H1 (cell line): Measurements from ENCODE around the gene MEF2B. TPM values are rescaled to one million over a fixed set of nuclear protein-coding genes. Genes with fewer than 3 reads are reported as not detected.

Experiments
- CTCF ChIA-PET: fragments of 300-600 bp; sonication (Branson Sonifier 250); formaldehyde crosslinking; loops from one replicate; lab custom pipeline; 2021; ENCODE audit not compliant: partially characterized antibody; lab: Charles Lee
- POLR2A ChIA-PET: fragments of 300-600 bp; sonication (Branson Sonifier 250); formaldehyde crosslinking; loops from one replicate; lab custom pipeline; 2021; ENCODE audit warnings: inconsistent platforms; ENCODE audit not compliant: partially characterized antibody; lab: Charles Lee
- DNase-seq, 2 experiments: peaks; one replicate each; pipeline versions ENCODE4 v3.0.0 to v3.0.0-alpha.2; 2010 to 2022; ENCODE audit warnings: low spot score in 2 of 2, low read depth in 1 of 2, mixed read lengths in 1 of 2
- FAIRE-seq: peaks from 2 replicates; lab custom pipeline; 2011; peaks lifted over from hg19 to GRCh38; lab: Jason Lieb, UNC
- H2AFZ ChIP-seq: 2 replicates; pipeline ENCODE4 v1.8.1; 2012; ENCODE audit warnings: low read length, inconsistent platforms
- H2AK5ac ChIP-seq: 2 replicates; pipeline ENCODE4 v1.6.1; 2013; ENCODE audit warnings: low read depth, low read length
- H2BK120ac ChIP-seq: replicated peaks from 2 replicates; pipeline ENCODE3; 2013; ENCODE audit warnings: low read depth, low read length, inconsistent platforms
- H2BK12ac ChIP-seq: 2 replicates; pipeline ENCODE4 v1.6.1; 2013; ENCODE audit warnings: low read depth, low read length
- H2BK15ac ChIP-seq: 2 replicates; pipeline ENCODE4 v1.6.1; 2013; ENCODE audit warnings: low read length
- H2BK20ac ChIP-seq: 2 replicates; pipeline ENCODE4 v1.6.1; 2013; ENCODE audit warnings: low read length
- H2BK5ac ChIP-seq: 2 replicates; pipeline ENCODE4 v1.6.1; 2013; ENCODE audit warnings: low read depth, low read length
- H3K14ac ChIP-seq: 2 replicates; pipeline ENCODE4 v1.6.1; 2013; ENCODE audit warnings: inconsistent platforms; ENCODE audit not compliant: insufficient read length
- H3K18ac ChIP-seq: 2 replicates; pipeline ENCODE4 v1.6.1; 2013; ENCODE audit warnings: low read length; ENCODE audit errors: extremely low read depth
- H3K23ac ChIP-seq: 2 replicates; pipeline ENCODE4 v1.6.1; 2013; ENCODE audit warnings: inconsistent platforms; ENCODE audit not compliant: insufficient read length
- H3K23me2 ChIP-seq: 2 replicates; pipeline ENCODE4 v1.6.1; 2013; ENCODE audit warnings: low read depth, low read length
- H3K27ac ChIP-seq: 2 replicates; pipeline ENCODE4 v1.6.1; 2011; ENCODE audit warnings: low read depth, low read length, inconsistent platforms
- H3K27me3 ChIP-seq, 4 experiments: replicated peaks in 1 of 4; 1 replicate in 1 of 4; 2 replicates in 3 of 4; pipeline versions ENCODE4 v1.6.1 to v1.8.1; 2011 to 2013; ENCODE audit warnings: low read length in 3 of 4, mild to moderate bottlenecking in 3 of 4, inconsistent platforms in 2 of 4, mixed read lengths in 2 of 4, moderate library complexity in 1 of 4; ENCODE audit not compliant: control insufficient read depth in 3 of 4, insufficient read depth in 3 of 4; ENCODE audit errors: extremely low read depth in 1 of 4
- H3K36me3 ChIP-seq, 4 experiments: 2 replicates each; pipeline versions ENCODE4 v1.6.1 to v1.8.1; 2011 to 2013; ENCODE audit warnings: mild to moderate bottlenecking in 4 of 4, low read length in 3 of 4, moderate library complexity in 2 of 4, control low read depth in 1 of 4, inconsistent platforms in 1 of 4; ENCODE audit not compliant: insufficient read depth in 4 of 4, control insufficient read depth in 2 of 4
- H3K4ac ChIP-seq: replicated peaks from 2 replicates; pipeline ENCODE3; 2013; ENCODE audit warnings: low read length, low read depth, mixed read lengths, inconsistent platforms; ENCODE audit not compliant: insufficient read length
- H3K4me1 ChIP-seq, 4 experiments: replicated peaks in 1 of 4; 1 replicate in 1 of 4; 2 replicates in 3 of 4; pipeline versions ENCODE4 v1.6.1 to v1.8.1; 2011 to 2013; ENCODE audit warnings: low read length in 3 of 4, inconsistent platforms in 2 of 4, mixed read lengths in 1 of 4; ENCODE audit not compliant: insufficient read depth in 4 of 4, control insufficient read depth in 3 of 4
- H3K4me2 ChIP-seq, 2 experiments: 2 replicates each; pipeline versions ENCODE4 v1.6.1 to v1.8.1; 2011 to 2013; ENCODE audit warnings: low read depth in 2 of 2, low read length in 2 of 2, control low read depth in 1 of 2, inconsistent platforms in 1 of 2, mild to moderate bottlenecking in 1 of 2; ENCODE audit not compliant: insufficient read depth in 1 of 2
- H3K4me3 ChIP-seq, 4 experiments: fragments of 200-600, 300-600 bp in 1 of 4; sonication (generic), shearing (Covaris generic), sonication (Bioruptor Twin) in 1 of 4; 2 replicates each; pipeline versions ENCODE4 v1.5.1 to v1.8.1; 2011 to 2016; ENCODE audit warnings: low read length in 4 of 4, low read depth in 3 of 4, control low read depth in 2 of 4, inconsistent platforms in 2 of 4, mild to moderate bottlenecking in 2 of 4, mixed read lengths in 1 of 4, moderate library complexity in 1 of 4; ENCODE audit not compliant: insufficient read depth in 2 of 4; ENCODE audit errors: extremely low read depth in 1 of 4
- H3K56ac ChIP-seq: replicated peaks from 2 replicates; pipeline ENCODE3; 2013; ENCODE audit warnings: low read depth, mild to moderate bottlenecking, mixed read lengths, low read length, inconsistent platforms; ENCODE audit not compliant: insufficient read length
- H3K79me1 ChIP-seq: 2 replicates; pipeline ENCODE4 v1.6.1; 2013; ENCODE audit warnings: low read depth, low read length, control low read depth
- H3K79me2 ChIP-seq, 2 experiments: 2 replicates each; pipeline versions ENCODE4 v1.6.1 to v1.8.1; 2012 to 2013; ENCODE audit warnings: low read length in 2 of 2, mild to moderate bottlenecking in 2 of 2, inconsistent platforms in 1 of 2; ENCODE audit not compliant: insufficient read depth in 2 of 2, control insufficient read depth in 1 of 2
- H3K9ac ChIP-seq, 4 experiments: replicated peaks in 1 of 4; 1 replicate in 1 of 4; 2 replicates in 3 of 4; pipeline versions ENCODE4 v1.6.1 to v1.8.1; 2011 to 2013; ENCODE audit warnings: low read depth in 3 of 4, low read length in 3 of 4, control low read depth in 2 of 4, mild to moderate bottlenecking in 2 of 4, moderate library complexity in 2 of 4, inconsistent platforms in 1 of 4; ENCODE audit errors: extremely low read depth in 1 of 4
- H3K9me3 ChIP-seq, 2 experiments: 2 replicates each; pipeline versions ENCODE4 v1.6.1 to v1.8.1; 2012 to 2013; ENCODE audit warnings: mild to moderate bottlenecking in 2 of 2, moderate library complexity in 2 of 2, control low read depth in 1 of 2, inconsistent platforms in 1 of 2, low read depth in 1 of 2, low read length in 1 of 2, mixed read lengths in 1 of 2; ENCODE audit not compliant: insufficient read depth in 2 of 2
- H4K20me1 ChIP-seq, 2 experiments: replicated peaks in 1 of 2; 2 replicates each; pipeline versions ENCODE3 to v1.8.1; 2011 to 2013; ENCODE audit warnings: inconsistent platforms in 2 of 2, low read length in 2 of 2, mild to moderate bottlenecking in 1 of 2; ENCODE audit not compliant: insufficient read depth in 2 of 2, control insufficient read depth in 1 of 2
- H4K5ac ChIP-seq: 2 replicates; pipeline ENCODE4 v1.6.1; 2013; ENCODE audit warnings: low read length, low read depth, mixed read lengths, inconsistent platforms; ENCODE audit not compliant: insufficient read length
- H4K8ac ChIP-seq: 2 replicates; pipeline ENCODE4 v1.8.0; 2013; ENCODE audit warnings: mild to moderate bottlenecking, moderate library complexity, low read length, inconsistent platforms; ENCODE audit not compliant: insufficient read depth; ENCODE audit errors: extremely low read depth
- H4K91ac ChIP-seq: replicated peaks from 2 replicates; pipeline ENCODE3; 2013; ENCODE audit warnings: low read length, mixed read lengths, inconsistent platforms; ENCODE audit not compliant: insufficient read length
- BCL11A ChIP-seq, 2 experiments: IDR thresholded peaks; one replicate each; pipeline ENCODE4 v1.6.1; 2011; ENCODE audit warnings: low read depth in 2 of 2, low read length in 2 of 2, mild to moderate bottlenecking in 2 of 2
- CEBPB ChIP-seq: IDR thresholded peaks from 2 replicates; pipeline ENCODE4 v1.6.1; 2012; ENCODE audit warnings: low read depth, low read length
- EGR1 ChIP-seq: IDR thresholded peaks from 2 replicates; pipeline ENCODE4 v1.6.1; 2011; ENCODE audit warnings: low read depth, low read length, borderline replicate concordance
- EZH2 ChIP-seq: fragments of 200-600 bp; sonication (generic); IDR thresholded peaks from 2 replicates; pipeline ENCODE4 v1.7.1; 2012; ENCODE audit warnings: low read depth, mild to moderate bottlenecking, moderate library complexity, low read length, inconsistent platforms; ENCODE audit not compliant: severe bottlenecking
- HDAC6 ChIP-seq: IDR thresholded peaks from one replicate; pipeline ENCODE4 v1.7.1; 2012; ENCODE audit warnings: low read depth, mild to moderate bottlenecking, inconsistent platforms, low read length, moderate library complexity
- JUN ChIP-seq: IDR thresholded peaks from 2 replicates; pipeline ENCODE4 v1.6.1; 2011; ENCODE audit warnings: low read depth, mild to moderate bottlenecking, improper control_type of control experiment, low read length
- RAD21 ChIP-seq, 2 experiments: IDR thresholded peaks in 1 of 2; conservative IDR thresholded peaks in 1 of 2; 2 replicates each; pipeline ENCODE4 v1.6.1; 2011; ENCODE audit warnings: low read depth in 2 of 2, low read length in 2 of 2, improper control_type of control experiment in 1 of 2, inconsistent platforms in 1 of 2, mild to moderate bottlenecking in 1 of 2, moderate library complexity in 1 of 2
- RBBP5 ChIP-seq: IDR thresholded peaks from 2 replicates; pipeline ENCODE4 v1.7.1; 2012; ENCODE audit warnings: low read depth, mild to moderate bottlenecking, inconsistent platforms, low read length, moderate library complexity, borderline replicate concordance
- SP2 ChIP-seq: IDR thresholded peaks from 2 replicates; pipeline ENCODE4 v1.6.1; 2012; ENCODE audit warnings: mild to moderate bottlenecking, low read length, inconsistent platforms
- TEAD4 ChIP-seq: IDR thresholded peaks from 2 replicates; pipeline ENCODE4 v1.6.1; 2012; ENCODE audit warnings: low read depth, low read length, inconsistent platforms, mixed read lengths
- WGBS, 2 experiments: shearing (Covaris generic) in 1 of 2; methylation state at CpG; one replicate each; pipeline versions ENCODE4 v1.1.6 to v1.1.7; 2013 to 2015; ENCODE audit warnings: low lambda C conversion rate in 2 of 2, mixed read lengths in 2 of 2, inconsistent platforms in 1 of 2, low coverage in 1 of 2, missing lambda C conversion rate in 1 of 2; ENCODE audit not compliant: insufficient replicate concordance in 2 of 2, insufficient coverage in 1 of 2, insufficient read length in 1 of 2; ENCODE audit errors: extremely low coverage in 1 of 2, missing lambda C conversion rate in 1 of 2; 5-methylcytosine and 5-hydroxymethylcytosine counted together
- polyA plus RNA-seq, 7 experiments: library from polyadenylated mRNA; depleted of rRNA in 3 of 7; stranded (reverse) in 5 of 7; unstranded in 2 of 7; fragments of >200 nt in 5 of 7; fragments of 200-250 nt in 2 of 7; gene quantifications; 1 replicate in 5 of 7; 2 replicates in 1 of 7; 4 replicates in 1 of 7; pipeline versions ENCODE4 v1.2.1 to v1.2.3, GENCODE V29; 2011 to 2013; ENCODE audit warnings: missing spikeins in 2 of 7, mixed read lengths in 2 of 7
- total RNA-seq: library from RNA; stranded (reverse); fragmentation: NEBNext Ultra II Directional; extraction: Animal tissue kit (Norgen Biotek cat#: 25700); gene quantifications from 2 replicates; pipeline ENCODE4 v1.2.1, GENCODE V29; 2021
- TF ChIP-seq, protein P1 (sequence below): IDR thresholded peaks from 2 replicates; pipeline ENCODE4 v1.6.1; 2012; ENCODE audit warnings: inconsistent platforms
- TF ChIP-seq, protein P2 (sequence below): IDR thresholded peaks from 2 replicates; pipeline ENCODE4 v1.6.1; 2012; ENCODE audit warnings: inconsistent platforms

The MEF2B gene
- total and polyA plus RNA-seq, 2 of the 8 experiments (the other 6 are each of a cell fraction or from before 2014, with no cell fraction given) = 2.8 to 3.7 TPM

DNA sequence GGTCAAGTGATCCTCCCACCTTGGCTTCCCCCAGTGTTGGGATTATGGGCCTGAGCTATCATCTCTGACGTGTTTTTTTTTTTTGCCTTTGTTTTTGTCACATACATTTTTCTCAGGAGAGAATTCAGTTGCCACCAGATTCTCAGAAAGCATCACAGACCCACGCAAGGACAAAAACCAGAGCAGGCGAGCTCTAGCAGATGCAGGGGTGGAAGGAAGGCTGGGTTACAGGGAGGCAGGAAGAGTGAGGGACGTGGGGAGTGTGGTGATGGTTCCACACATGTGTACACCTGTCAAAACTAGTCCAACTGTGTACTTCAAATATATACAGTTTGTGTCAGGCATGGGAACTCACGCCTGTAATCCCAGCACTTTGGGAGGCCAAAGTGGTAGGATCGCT is 36.1 kb downstream of the MEF2B start:
- Histone ChIP-seq H2BK12ac (no peak overlapping the region), H3K79me1 (peaks cover 7% of the 10 kb centered on the region; the same call in 1 of the 2 replicates), H4K5ac (no peak overlapping the region), H3K56ac (no peak overlapping the region), H3K4ac (no peak overlapping the region), H4K8ac (no peak overlapping the region), H2AK5ac (no peak overlapping the region), H3K14ac (no peak overlapping the region), H3K27me3 (peaks cover 0 to 3% (median 0%) of the 10 kb centered on the region in 4 experiments; a peak in 4 of 7 replicates), H2BK20ac (no peak overlapping the region), H3K23ac (no peak overlapping the region), H3K4me1 (peaks cover 0 to 14% (median 10%) of the 10 kb centered on the region in 4 experiments; a peak in 6 of 7 replicates), H3K4me3 (no peak overlapping the region), H4K20me1 (peaks cover 2 to 7% of the 10 kb centered on the region in 2 experiments), H3K23me2 (peaks cover 3% of the 10 kb centered on the region; the same call in 1 of the 2 replicates), H3K36me3 (peaks cover 2 to 14% (median 3%) of the 10 kb centered on the region in 4 experiments; a peak in 3 of 8 replicates), H2BK15ac (no peak overlapping the region), H4K91ac (no peak overlapping the region), H3K27ac (no peak overlapping the region), H2BK5ac (no peak overlapping the region), H3K9me3 (peaks cover 5 to 13% of the 10 kb centered on the region in 2 experiments; a peak in 3 of 4 replicates), H2BK120ac (no peak overlapping the region), H3K18ac (no peak overlapping the region), H3K9ac (no peak overlapping the region), H3K4me2 (no peak overlapping the region; a peak in 1 of 4 replicates), H2AFZ (no peak overlapping the region), H3K79me2 (peaks cover 0 to 4% of the 10 kb centered on the region in 2 experiments; a peak in 1 of 4 replicates)
- DNase-seq = no peak
- WGBS, 2 experiments = 87% methylated on average over 6 of the region's 6 CpGs; no CpG with 5 or more reads in 1 of the 2 experiments
- ChIA-PET POLR2A (interaction anchor here (1.2 to 3.1 kb wide), 4 partner anchors 9 to 27 kb away, joined by 3 to 22 read pairs (median 4); no protein-coding TSS in a partner anchor), CTCF (interaction anchor here (1.4 to 3.5 kb wide), 6 partner anchors 9 to 81 kb away, joined by 3 to 21 read pairs (median 8); no protein-coding TSS in a partner anchor)
- no peak for FAIRE-seq
- no peak for TF ChIP-seq TEAD4
- TF ChIP-seq EGR1 = no peak
- TF ChIP-seq RAD21 (IDR thresholded peaks at IDR 0.05 in 1 of 2, conservative IDR thresholded peaks at IDR 0.05 in 1 of 2; ENCODE audit: low read depth in 2 of 2, low read length in 2 of 2) = no peak
- TF ChIP-seq EZH2 = no peak
- no peak for TF ChIP-seq SP2
- TF ChIP-seq HDAC6 = no peak
- TF ChIP-seq BCL11A (IDR thresholded peaks at IDR 0.05; ENCODE audit: low read depth in 2 of 2, low read length in 2 of 2) = no peak
- no peak for TF ChIP-seq CEBPB
- no peak for TF ChIP-seq JUN
- TF ChIP-seq, protein P1, sequence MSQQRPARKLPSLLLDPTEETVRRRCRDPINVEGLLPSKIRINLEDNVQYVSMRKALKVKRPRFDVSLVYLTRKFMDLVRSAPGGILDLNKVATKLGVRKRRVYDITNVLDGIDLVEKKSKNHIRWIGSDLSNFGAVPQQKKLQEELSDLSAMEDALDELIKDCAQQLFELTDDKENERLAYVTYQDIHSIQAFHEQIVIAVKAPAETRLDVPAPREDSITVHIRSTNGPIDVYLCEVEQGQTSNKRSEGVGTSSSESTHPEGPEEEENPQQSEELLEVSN = no peak
- TF ChIP-seq, protein P2, sequence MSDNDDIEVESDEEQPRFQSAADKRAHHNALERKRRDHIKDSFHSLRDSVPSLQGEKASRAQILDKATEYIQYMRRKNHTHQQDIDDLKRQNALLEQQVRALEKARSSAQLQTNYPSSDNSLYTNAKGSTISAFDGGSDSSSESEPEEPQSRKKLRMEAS = no peak
- no peak for TF ChIP-seq RBBP5
